Mesenteric fat pad (tissue), 1 donor: ENCODE data around the gene HEXIM2. TPM values are rescaled to one million over a fixed set of nuclear protein-coding genes. Genes with fewer than 3 reads are reported as not detected.

Experiments used
- microRNA-seq: library from miRNA; unstranded; fragments of <30 nt; microRNA quantifications from one replicate; pipeline ENCODE4 v1.2.0, GENCODE V29; 2020; ENCODE audit warnings: borderline number of aligned reads
- total RNA-seq: library from RNA; stranded (reverse); fragmentation: NEBNext Ultra II Directional; extraction: Animal tissue kit (Norgen Biotek cat#: 25700); gene quantifications from one replicate; pipeline ENCODE4 v1.2.1, GENCODE V29; 2021
- donor health status: DM: yes; HTN: yes; CAD: no.

Gene HEXIM2
- total RNA-seq, 1 donor from 2014 or later = 5.1 TPM

Small RNA genes lying within 50 kb of the gene (microRNA-seq; reads per million reads assigned to microRNA genes)
- not detected for gene MIR6784

Other genes starting within 250 kb of the HEXIM2 start
- gene GFAP, start 246.4 kb upstream of the HEXIM2 start, total RNA-seq = 1.3 TPM
- not detected for gene KIF18B, start 214.1 kb upstream of the HEXIM2 start, total RNA-seq
- gene C1QL1, start 193.6 kb upstream of the HEXIM2 start, total RNA-seq = not detected
- 28.0 TPM for gene DCAKD, start 110.2 kb upstream of the HEXIM2 start, total RNA-seq
- gene NMT1, start 100.6 kb upstream of the HEXIM2 start, total RNA-seq = 118 TPM
- 64.2 TPM for gene PLCD3, start 29.4 kb upstream of the HEXIM2 start, total RNA-seq
- gene ACBD4, start 26.2 kb upstream of the HEXIM2 start, total RNA-seq = 10.9 TPM
- gene HEXIM1, start 13.4 kb upstream of the HEXIM2 start, total RNA-seq = 42.1 TPM
- gene FMNL1, start 60.0 kb downstream of the HEXIM2 start, total RNA-seq = 51.2 TPM
- not detected for gene SPATA32, start 100.2 kb downstream of the HEXIM2 start, total RNA-seq
- 8.7 TPM for gene MAP3K14, start 155.1 kb downstream of the HEXIM2 start, total RNA-seq